SK-N-SH (cell line): ENCODE results near the gene FAM89B. TPM values are rescaled to one million over a fixed set of nuclear protein-coding genes. Genes with fewer than 3 reads are reported as not detected.

ENCODE experiments used
- CTCF ChIA-PET: fragments of 300-600, 350-600 bp; formaldehyde crosslinking; extraction: SDS; loops from one replicate; lab custom pipeline; 2021; lab: Yijun Ruan, JAX
- POLR2A ChIA-PET: fragments of 350-600 bp; sonication (Branson Sonifier 250); formaldehyde crosslinking; extraction: SDS; loops from one replicate; lab custom pipeline; 2020; ENCODE audit warnings: antibody characterized with exemption, inconsistent platforms; lab: Yijun Ruan, JAX
- DNase-seq: peaks from one replicate; pipeline ENCODE4 v3.0.0; 2012
- H2AFZ ChIP-seq: fragments of 200-600 bp; sonication (generic); 2 replicates; pipeline ENCODE4 v1.8.1; 2016; ENCODE audit warnings: antibody characterized with exemption, mild to moderate bottlenecking, low read depth
- H3F3A ChIP-seq: fragments of 200-600 bp; sonication (generic); replicated peaks from 2 replicates; pipeline ENCODE3; 2016; ENCODE audit warnings: antibody characterized with exemption, mild to moderate bottlenecking; ENCODE audit not compliant: insufficient read depth
- H3K27ac ChIP-seq, 2 experiments: fragments of 200-500 bp in 1 of 2; fragments of 200-600 bp in 1 of 2; sonication (Bioruptor generic) in 1 of 2; sonication (generic), shearing (Covaris generic) in 1 of 2; 2 replicates each; pipeline versions ENCODE4 v1.5.1 to v1.6.1; 2014 to 2016; ENCODE audit warnings: low read depth in 2 of 2, inconsistent platforms in 1 of 2, low read length in 1 of 2, mild to moderate bottlenecking in 1 of 2, mixed read lengths in 1 of 2
- H3K27me3 ChIP-seq: fragments of 200-600 bp; sonication (generic), shearing (Covaris generic); 2 replicates; pipeline ENCODE4 v1.6.1; 2016; ENCODE audit warnings: mixed run types; ENCODE audit not compliant: insufficient read depth
- H3K36me3 ChIP-seq, 2 experiments: fragments of 200-500 bp in 1 of 2; fragments of 200-600 bp in 1 of 2; sonication (Bioruptor generic) in 1 of 2; sonication (generic) in 1 of 2; replicated peaks in 1 of 2; 2 replicates each; pipeline versions ENCODE3 to v1.5.1; 2014 to 2016; ENCODE audit warnings: low read length in 1 of 2, mild to moderate bottlenecking in 1 of 2; ENCODE audit not compliant: insufficient read depth in 2 of 2, control insufficient read depth in 1 of 2
- H3K4me1 ChIP-seq, 2 experiments: fragments of 200-500 bp in 1 of 2; fragments of 200-600 bp in 1 of 2; sonication (Bioruptor generic) in 1 of 2; sonication (generic), shearing (Covaris generic) in 1 of 2; 2 replicates each; pipeline versions ENCODE4 v1.5.1 to v1.6.1; 2014 to 2016; ENCODE audit warnings: low read depth in 1 of 2, low read length in 1 of 2, mixed run types in 1 of 2; ENCODE audit not compliant: insufficient read depth in 2 of 2, control insufficient read depth in 1 of 2
- H3K4me2 ChIP-seq: fragments of 200-600 bp; sonication (generic), shearing (Covaris generic); 2 replicates; pipeline ENCODE4 v1.6.1; 2017; ENCODE audit warnings: mixed run types
- H3K4me3 ChIP-seq, 2 experiments: fragments of 200-500 bp in 1 of 2; fragments of 200-600 bp in 1 of 2; sonication (Bioruptor generic) in 1 of 2; sonication (generic), shearing (Covaris generic) in 1 of 2; 2 replicates each; pipeline versions ENCODE4 v1.5.1 to v1.8.1; 2014 to 2016; ENCODE audit warnings: low read depth in 2 of 2, inconsistent platforms in 1 of 2, low read length in 1 of 2, mild to moderate bottlenecking in 1 of 2, mixed read lengths in 1 of 2, moderate library complexity in 1 of 2
- H3K79me2 ChIP-seq: fragments of 200-600 bp; sonication (generic); 2 replicates; pipeline ENCODE4 v1.8.1; 2017; ENCODE audit warnings: mild to moderate bottlenecking; ENCODE audit not compliant: insufficient read depth
- H3K9ac ChIP-seq: fragments of 200-600 bp; sonication (generic); 2 replicates; pipeline ENCODE4 v1.6.1; 2017; ENCODE audit warnings: mixed run types
- H3K9me2 ChIP-seq: fragments of 200-600 bp; sonication (generic); 2 replicates; pipeline ENCODE4 v1.6.1; 2017; ENCODE audit warnings: mixed run types
- H3K9me3 ChIP-seq: fragments of 200-600 bp; sonication (generic); 2 replicates; pipeline ENCODE4 v1.6.1; 2017; ENCODE audit warnings: mixed run types, mild to moderate bottlenecking, moderate library complexity
- H4K20me1 ChIP-seq: fragments of 200-600 bp; sonication (generic); 2 replicates; pipeline ENCODE4 v1.6.1; 2017; ENCODE audit warnings: mild to moderate bottlenecking, mixed run types; ENCODE audit not compliant: insufficient read depth
- ELF1 ChIP-seq: IDR thresholded peaks from 2 replicates; pipeline ENCODE4 v1.4.0; 2012
- EP300 ChIP-seq, 2 experiments: IDR thresholded peaks; 2 replicates each; pipeline versions ENCODE4 v1.4.0 to v1.6.1; 2012; ENCODE audit warnings: borderline replicate concordance in 1 of 2, low read depth in 1 of 2, low read length in 1 of 2
- EZH2phosphoT487 ChIP-seq: fragments of 200-600 bp; sonication (generic); IDR thresholded peaks from 2 replicates; pipeline ENCODE4 v1.6.1; 2017; ENCODE audit warnings: low read depth, mixed run types, mild to moderate bottlenecking, antibody characterized with exemption, moderate library complexity, borderline replicate concordance
- FOSL2 ChIP-seq: IDR thresholded peaks from 2 replicates; pipeline ENCODE4 v1.4.0; 2012; ENCODE audit warnings: low read depth, mild to moderate bottlenecking, moderate library complexity, borderline replicate concordance
- FOXJ3 ChIP-seq: sonication (generic); formaldehyde crosslinking; IDR thresholded peaks from 2 replicates; pipeline ENCODE4 v1.5.1; 2020; ENCODE audit warnings: mild to moderate bottlenecking, missing genetic modification reagents
- FOXM1 ChIP-seq: IDR thresholded peaks from 2 replicates; pipeline ENCODE4 v1.4.0; 2012; ENCODE audit warnings: low read depth, mild to moderate bottlenecking
- GABPA ChIP-seq: IDR thresholded peaks from 2 replicates; pipeline ENCODE4 v1.4.0; 2012; ENCODE audit warnings: low read depth, mild to moderate bottlenecking
- IRF3 ChIP-seq: fragments of 150-350 bp; IDR thresholded peaks from 2 replicates; pipeline ENCODE4 v1.6.1; 2016; ENCODE audit warnings: mild to moderate bottlenecking, low read depth, low read length
- PBX3 ChIP-seq: IDR thresholded peaks from 2 replicates; pipeline ENCODE4; 2012
- POLR2AphosphoS5 ChIP-seq: IDR thresholded peaks from 2 replicates; pipeline ENCODE4 v1.6.1; 2012; ENCODE audit warnings: low read depth, low read length
- RCOR1 ChIP-seq: fragments of 150-350 bp; IDR thresholded peaks from 2 replicates; pipeline ENCODE4 v1.6.1; 2017; ENCODE audit warnings: antibody characterized with exemption, low read length
- RXRA ChIP-seq: IDR thresholded peaks from 2 replicates; pipeline ENCODE4 v1.4.0; 2012; ENCODE audit warnings: low read depth, mild to moderate bottlenecking, borderline replicate concordance
- SMC3 ChIP-seq: IDR thresholded peaks from 2 replicates; pipeline ENCODE4 v1.6.1; 2012; ENCODE audit warnings: low read depth, low read length, improper control_type of control experiment
- TEAD4 ChIP-seq: IDR thresholded peaks from 2 replicates; pipeline ENCODE4 v1.4.0; 2012; ENCODE audit warnings: mild to moderate bottlenecking, borderline replicate concordance; ENCODE audit not compliant: insufficient read depth
- USF2 ChIP-seq: fragments of 150-350 bp; IDR thresholded peaks from 2 replicates; pipeline ENCODE4 v1.6.1; 2017; ENCODE audit warnings: antibody characterized with exemption, low read length, low read depth, borderline replicate concordance
- ZBTB33 ChIP-seq: IDR thresholded peaks from 2 replicates; pipeline ENCODE4 v1.4.0; 2012; ENCODE audit warnings: low read depth, borderline replicate concordance
- WGBS: methylation state at CpG from one replicate; pipeline ENCODE4 v1.1.6; 2017; ENCODE audit warnings: low lambda C conversion rate; 5-methylcytosine and 5-hydroxymethylcytosine counted together
- polyA plus RNA-seq, 3 experiments: library from polyadenylated mRNA; depleted of rRNA; stranded (reverse); fragments of >200 nt; gene quantifications; 2 replicates each; pipeline ENCODE4 v1.2.3, GENCODE V29; 2012

FAM89B gene
- polyA plus RNA-seq, 1 of the 3 experiments (the other 2 are of a cell fraction), result 65.3 TPM

- H3F3A ChIP-seq, result peaks cover 32% of the 10 kb centered on the region
- peaks cover 45% of the 10 kb centered on the region for H3K79me2 ChIP-seq
- TF ChIP-seq SMC3 (no peak), ZBTB33 (no peak), EZH2phosphoT487 (no peak), PBX3 (no peak), FOSL2 (no peak), FOXJ3 (no peak), EP300 (IDR thresholded peaks at IDR 0.05; ENCODE audit: borderline replicate concordance in 1 of 2, low read depth in 1 of 2, low read length in 1 of 2) (no peak), POLR2AphosphoS5 (no peak), GABPA (no peak), IRF3 (no peak), FOXM1 (no peak), USF2 (no peak), ELF1 (no peak), RXRA (no peak), RCOR1 (no peak), TEAD4 (no peak)
- DNase-seq, result no peak
- H3K9me3 ChIP-seq, result no peaks in the 10 kb centered on the region
- CTCF ChIA-PET, result interaction anchor here (13.3 to 13.6 kb wide), 2 partner anchors 13 to 37 kb away, joined by 216 to 295 read pairs; partner anchors contain the start of gene KCNK7
- peak overlapping the region; percentile 28 to 69; a peak in 3 of 4 replicates for H3K27ac ChIP-seq
- POLR2A ChIA-PET, result interaction anchor here (1.4 kb wide), 1 partner anchor 17 kb away, joined by 5 read pairs; no protein-coding TSS in a partner anchor
- H2AFZ ChIP-seq, result no peak overlapping the region
- H4K20me1 ChIP-seq, result peaks cover 25% of the 10 kb centered on the region
- WGBS, result 74% methylated on average over 8 of the region's 8 CpGs
- no peaks in the 10 kb centered on the region for H3K9me2 ChIP-seq
- H3K36me3 ChIP-seq, result peaks cover 22 to 42% of the 10 kb centered on the region in 2 experiments
- H3K4me1 ChIP-seq, result peaks cover 32 to 40% of the 10 kb centered on the region in 2 experiments; a peak in 3 of 4 replicates
- H3K9ac ChIP-seq, result peak overlapping the region; percentile 78
- peak overlapping the region; percentile 37 to 68; a peak in 2 of 4 replicates for H3K4me3 ChIP-seq
- H3K4me2 ChIP-seq, result peak overlapping the region; percentile 99
- no peaks in the 10 kb centered on the region for H3K27me3 ChIP-seq
Measured at GRCh38 chr11:65577756-65578109, 5.4 kb downstream of the FAM89B start.
